ENCODE data around the gene BTG4.

DNA sequence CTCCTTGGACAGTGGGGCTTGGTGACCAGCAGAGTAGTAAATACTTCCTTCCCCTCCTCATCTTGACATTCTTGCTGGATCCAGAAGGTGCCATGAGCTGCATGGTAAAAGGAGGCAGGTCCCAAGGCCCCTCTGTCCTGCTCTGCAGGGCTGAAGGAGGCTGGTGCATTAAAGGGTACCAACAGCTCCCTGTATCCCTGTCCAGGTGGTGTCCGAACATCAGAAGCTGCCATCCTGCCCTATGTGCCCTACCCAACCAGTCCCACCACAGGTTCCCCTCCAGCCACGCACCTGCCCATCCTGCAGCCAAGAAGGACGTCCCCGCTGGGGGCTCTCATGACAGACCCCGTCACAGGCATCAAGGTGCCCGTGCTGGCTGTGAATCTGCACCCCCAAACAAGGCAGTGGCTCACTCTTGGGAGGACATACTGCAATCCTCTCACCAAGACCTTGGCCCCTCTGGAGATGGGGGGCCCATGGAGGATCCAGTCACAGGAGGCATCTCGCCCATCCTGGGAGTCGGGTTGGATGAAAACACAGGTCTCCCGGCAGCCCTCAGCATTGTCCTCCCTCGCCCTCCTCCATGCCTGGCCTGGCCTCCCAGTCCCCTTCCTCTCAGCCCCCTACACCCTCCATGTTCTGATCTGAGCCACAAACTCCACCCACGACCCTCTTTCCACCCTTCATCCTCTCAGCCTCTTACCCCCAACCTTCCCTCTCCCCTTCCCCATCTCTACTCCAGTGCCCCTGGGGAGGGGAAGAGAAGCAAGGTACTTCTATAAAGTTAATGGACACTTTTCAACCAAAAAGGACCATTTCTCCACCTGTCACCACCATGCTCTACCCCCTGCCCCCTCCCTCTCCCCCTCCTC lies 55.1 kb downstream of the BTG4 start:
- TF ChIP-seq SP1 (IDR thresholded peaks at IDR 0.05; ENCODE audit: low read depth) = no peak
- no peak for TF ChIP-seq EZH2phosphoT487 (IDR thresholded peaks at IDR 0.05; ENCODE audit: borderline replicate concordance)
- TF ChIP-seq, protein P1, sequence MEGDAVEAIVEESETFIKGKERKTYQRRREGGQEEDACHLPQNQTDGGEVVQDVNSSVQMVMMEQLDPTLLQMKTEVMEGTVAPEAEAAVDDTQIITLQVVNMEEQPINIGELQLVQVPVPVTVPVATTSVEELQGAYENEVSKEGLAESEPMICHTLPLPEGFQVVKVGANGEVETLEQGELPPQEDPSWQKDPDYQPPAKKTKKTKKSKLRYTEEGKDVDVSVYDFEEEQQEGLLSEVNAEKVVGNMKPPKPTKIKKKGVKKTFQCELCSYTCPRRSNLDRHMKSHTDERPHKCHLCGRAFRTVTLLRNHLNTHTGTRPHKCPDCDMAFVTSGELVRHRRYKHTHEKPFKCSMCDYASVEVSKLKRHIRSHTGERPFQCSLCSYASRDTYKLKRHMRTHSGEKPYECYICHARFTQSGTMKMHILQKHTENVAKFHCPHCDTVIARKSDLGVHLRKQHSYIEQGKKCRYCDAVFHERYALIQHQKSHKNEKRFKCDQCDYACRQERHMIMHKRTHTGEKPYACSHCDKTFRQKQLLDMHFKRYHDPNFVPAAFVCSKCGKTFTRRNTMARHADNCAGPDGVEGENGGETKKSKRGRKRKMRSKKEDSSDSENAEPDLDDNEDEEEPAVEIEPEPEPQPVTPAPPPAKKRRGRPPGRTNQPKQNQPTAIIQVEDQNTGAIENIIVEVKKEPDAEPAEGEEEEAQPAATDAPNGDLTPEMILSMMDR (IDR thresholded peaks at IDR 0.05 in 2 of 3, conservative IDR thresholded peaks at IDR 0.05 in 1 of 3; ENCODE audit: borderline replicate concordance in 1 of 3, insufficient read depth in 1 of 3, low read depth in 2 of 3, low read length in 2 of 3) = no peak
- TF ChIP-seq EZH2 (IDR thresholded peaks at IDR 0.05) = no peak
- no peak for TF ChIP-seq POLR2A (IDR thresholded peaks at IDR 0.05; ENCODE audit: borderline replicate concordance, extremely low read depth, insufficient read depth, insufficient read length)
- no peak for TF ChIP-seq JUND (IDR thresholded peaks at IDR 0.05)
- no peak for TF ChIP-seq SRF (IDR thresholded peaks at IDR 0.05; ENCODE audit: low read depth)
- no peak for TF ChIP-seq SIN3A (IDR thresholded peaks at IDR 0.05; ENCODE audit: low read depth)
- TF ChIP-seq, protein P2, sequence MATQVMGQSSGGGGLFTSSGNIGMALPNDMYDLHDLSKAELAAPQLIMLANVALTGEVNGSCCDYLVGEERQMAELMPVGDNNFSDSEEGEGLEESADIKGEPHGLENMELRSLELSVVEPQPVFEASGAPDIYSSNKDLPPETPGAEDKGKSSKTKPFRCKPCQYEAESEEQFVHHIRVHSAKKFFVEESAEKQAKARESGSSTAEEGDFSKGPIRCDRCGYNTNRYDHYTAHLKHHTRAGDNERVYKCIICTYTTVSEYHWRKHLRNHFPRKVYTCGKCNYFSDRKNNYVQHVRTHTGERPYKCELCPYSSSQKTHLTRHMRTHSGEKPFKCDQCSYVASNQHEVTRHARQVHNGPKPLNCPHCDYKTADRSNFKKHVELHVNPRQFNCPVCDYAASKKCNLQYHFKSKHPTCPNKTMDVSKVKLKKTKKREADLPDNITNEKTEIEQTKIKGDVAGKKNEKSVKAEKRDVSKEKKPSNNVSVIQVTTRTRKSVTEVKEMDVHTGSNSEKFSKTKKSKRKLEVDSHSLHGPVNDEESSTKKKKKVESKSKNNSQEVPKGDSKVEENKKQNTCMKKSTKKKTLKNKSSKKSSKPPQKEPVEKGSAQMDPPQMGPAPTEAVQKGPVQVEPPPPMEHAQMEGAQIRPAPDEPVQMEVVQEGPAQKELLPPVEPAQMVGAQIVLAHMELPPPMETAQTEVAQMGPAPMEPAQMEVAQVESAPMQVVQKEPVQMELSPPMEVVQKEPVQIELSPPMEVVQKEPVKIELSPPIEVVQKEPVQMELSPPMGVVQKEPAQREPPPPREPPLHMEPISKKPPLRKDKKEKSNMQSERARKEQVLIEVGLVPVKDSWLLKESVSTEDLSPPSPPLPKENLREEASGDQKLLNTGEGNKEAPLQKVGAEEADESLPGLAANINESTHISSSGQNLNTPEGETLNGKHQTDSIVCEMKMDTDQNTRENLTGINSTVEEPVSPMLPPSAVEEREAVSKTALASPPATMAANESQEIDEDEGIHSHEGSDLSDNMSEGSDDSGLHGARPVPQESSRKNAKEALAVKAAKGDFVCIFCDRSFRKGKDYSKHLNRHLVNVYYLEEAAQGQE (IDR thresholded peaks at IDR 0.05; ENCODE audit: low read depth) = no peak
- TF ChIP-seq RAD21 (IDR thresholded peaks at IDR 0.05; ENCODE audit: low read depth) = no peak
- TF ChIP-seq POLR2AphosphoS5 (IDR thresholded peaks at IDR 0.05; ENCODE audit: low read depth, low read length) = no peak

Measured in HCT116 (cell line).